ENCODE data around the gene LRRC32. TPM values are rescaled to one million over a fixed set of nuclear protein-coding genes. Genes with fewer than 3 reads are reported as not detected.

Gene LRRC32
- total and polyA plus RNA-seq, 2 experiments from 2014 or later, result 0.42 to 0.58 TPM

DNA sequence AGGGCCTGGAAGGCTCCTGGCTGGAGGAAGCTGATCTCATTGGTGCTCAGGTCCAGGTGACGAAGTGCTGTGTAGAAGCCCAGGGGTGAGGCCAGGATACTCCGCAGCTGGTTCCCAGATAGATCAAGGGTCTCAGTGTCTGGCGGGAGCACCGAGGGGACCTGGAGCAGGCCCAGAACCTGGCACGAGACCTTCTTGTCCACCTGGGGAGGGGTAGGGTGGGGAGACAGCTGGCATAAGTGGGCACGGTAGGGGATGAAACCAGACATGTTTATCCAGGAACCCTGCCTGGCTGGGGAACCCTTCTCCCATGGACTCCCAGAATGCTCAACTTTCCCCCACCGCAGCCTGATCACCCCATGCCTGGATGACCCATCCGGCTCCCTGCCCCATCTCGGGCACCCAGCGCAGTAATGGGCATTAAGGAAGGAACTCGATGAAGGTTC, 9.2 kb downstream of the LRRC32 start:
- H3K4me1 Mint-ChIP-seq, result peaks cover 18% of the 10 kb centered on the region
- Histone ChIP-seq H3K4me1 (ENCODE audit: insufficient read depth) (no peaks in the 10 kb centered on the region), H3K9me2 (ENCODE audit: insufficient read depth) (no peaks in the 10 kb centered on the region), H3F3A (replicated peaks; ENCODE audit: low read depth) (no peaks in the 10 kb centered on the region), H3K27me3 (ENCODE audit: insufficient read depth) (no peaks in the 10 kb centered on the region), H4K20me1 (replicated peaks; ENCODE audit: insufficient read depth) (no peaks in the 10 kb centered on the region), H3K79me2 (replicated peaks; ENCODE audit: insufficient read depth) (no peaks in the 10 kb centered on the region), H3K36me3 (ENCODE audit: insufficient read depth) (no peaks in the 10 kb centered on the region), H3K27ac (ENCODE audit: low read depth) (no peak overlapping the region), H2AFZ (no peak overlapping the region), H3K4me3 (no peak overlapping the region), H3K4me2 (no peak overlapping the region)
- TF ChIP-seq, protein P1, sequence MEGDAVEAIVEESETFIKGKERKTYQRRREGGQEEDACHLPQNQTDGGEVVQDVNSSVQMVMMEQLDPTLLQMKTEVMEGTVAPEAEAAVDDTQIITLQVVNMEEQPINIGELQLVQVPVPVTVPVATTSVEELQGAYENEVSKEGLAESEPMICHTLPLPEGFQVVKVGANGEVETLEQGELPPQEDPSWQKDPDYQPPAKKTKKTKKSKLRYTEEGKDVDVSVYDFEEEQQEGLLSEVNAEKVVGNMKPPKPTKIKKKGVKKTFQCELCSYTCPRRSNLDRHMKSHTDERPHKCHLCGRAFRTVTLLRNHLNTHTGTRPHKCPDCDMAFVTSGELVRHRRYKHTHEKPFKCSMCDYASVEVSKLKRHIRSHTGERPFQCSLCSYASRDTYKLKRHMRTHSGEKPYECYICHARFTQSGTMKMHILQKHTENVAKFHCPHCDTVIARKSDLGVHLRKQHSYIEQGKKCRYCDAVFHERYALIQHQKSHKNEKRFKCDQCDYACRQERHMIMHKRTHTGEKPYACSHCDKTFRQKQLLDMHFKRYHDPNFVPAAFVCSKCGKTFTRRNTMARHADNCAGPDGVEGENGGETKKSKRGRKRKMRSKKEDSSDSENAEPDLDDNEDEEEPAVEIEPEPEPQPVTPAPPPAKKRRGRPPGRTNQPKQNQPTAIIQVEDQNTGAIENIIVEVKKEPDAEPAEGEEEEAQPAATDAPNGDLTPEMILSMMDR (conservative IDR thresholded peaks at IDR 0.05; ENCODE audit: low read depth in 2 of 2), result no peak
- no peaks in the 10 kb centered on the region for H3K9me3 Mint-ChIP-seq
- ATAC-seq (no peak), DNase-seq (ENCODE audit: low spot score) (no peak)
- H3K4me3 Mint-ChIP-seq, result no peak overlapping the region
- no peaks in the 10 kb centered on the region for H3K36me3 Mint-ChIP-seq (ENCODE audit: low read depth)
- H3K27me3 Mint-ChIP-seq (ENCODE audit: insufficient read depth, low read depth, poor library complexity), result peaks cover 8% of the 10 kb centered on the region
- H3K27ac Mint-ChIP-seq, result no peak overlapping the region

- Mint-ChIP-seq H3K4me1 (peaks cover 18% of the 10 kb centered on the region), H3K36me3 (ENCODE audit: low read depth) (no peaks in the 10 kb centered on the region), H3K9me3 (no peaks in the 10 kb centered on the region), H3K27me3 (ENCODE audit: insufficient read depth, low read depth, poor library complexity) (peaks cover 8% of the 10 kb centered on the region), H3K27ac (no peak overlapping the region), H3K4me3 (no peak overlapping the region)
- DNase-seq (ENCODE audit: low spot score), result no peak
- Histone ChIP-seq H3K36me3 (ENCODE audit: insufficient read depth) (no peaks in the 10 kb centered on the region), H3K4me1 (ENCODE audit: insufficient read depth) (no peaks in the 10 kb centered on the region), H4K20me1 (replicated peaks; ENCODE audit: insufficient read depth) (no peaks in the 10 kb centered on the region), H2AFZ (no peak overlapping the region), H3K27me3 (ENCODE audit: insufficient read depth) (no peaks in the 10 kb centered on the region), H3F3A (replicated peaks; ENCODE audit: low read depth) (no peaks in the 10 kb centered on the region), H3K79me2 (replicated peaks; ENCODE audit: insufficient read depth) (no peaks in the 10 kb centered on the region), H3K4me2 (no peak overlapping the region), H3K27ac (ENCODE audit: low read depth) (no peak overlapping the region), H3K4me3 (no peak overlapping the region), H3K9me2 (ENCODE audit: insufficient read depth) (no peaks in the 10 kb centered on the region)
- no peak for ATAC-seq
- no peak for TF ChIP-seq CREB1 (CRISPR knock-in tag; IDR thresholded peaks at IDR 0.05; ENCODE audit: low read depth)
- no peak for TF ChIP-seq POLR2AphosphoS5 (IDR thresholded peaks at IDR 0.05; ENCODE audit: low read depth)
- no peak for TF ChIP-seq EZH2 (IDR thresholded peaks at IDR 0.05; ENCODE audit: low read depth, unreplicated experiment)
- TF ChIP-seq ZNF462 (CRISPR knock-in tag; IDR thresholded peaks at IDR 0.05), result no peak
- TF ChIP-seq JUNB (IDR thresholded peaks at IDR 0.05; ENCODE audit: unreplicated experiment), result no peak
- TF ChIP-seq, protein P2, sequence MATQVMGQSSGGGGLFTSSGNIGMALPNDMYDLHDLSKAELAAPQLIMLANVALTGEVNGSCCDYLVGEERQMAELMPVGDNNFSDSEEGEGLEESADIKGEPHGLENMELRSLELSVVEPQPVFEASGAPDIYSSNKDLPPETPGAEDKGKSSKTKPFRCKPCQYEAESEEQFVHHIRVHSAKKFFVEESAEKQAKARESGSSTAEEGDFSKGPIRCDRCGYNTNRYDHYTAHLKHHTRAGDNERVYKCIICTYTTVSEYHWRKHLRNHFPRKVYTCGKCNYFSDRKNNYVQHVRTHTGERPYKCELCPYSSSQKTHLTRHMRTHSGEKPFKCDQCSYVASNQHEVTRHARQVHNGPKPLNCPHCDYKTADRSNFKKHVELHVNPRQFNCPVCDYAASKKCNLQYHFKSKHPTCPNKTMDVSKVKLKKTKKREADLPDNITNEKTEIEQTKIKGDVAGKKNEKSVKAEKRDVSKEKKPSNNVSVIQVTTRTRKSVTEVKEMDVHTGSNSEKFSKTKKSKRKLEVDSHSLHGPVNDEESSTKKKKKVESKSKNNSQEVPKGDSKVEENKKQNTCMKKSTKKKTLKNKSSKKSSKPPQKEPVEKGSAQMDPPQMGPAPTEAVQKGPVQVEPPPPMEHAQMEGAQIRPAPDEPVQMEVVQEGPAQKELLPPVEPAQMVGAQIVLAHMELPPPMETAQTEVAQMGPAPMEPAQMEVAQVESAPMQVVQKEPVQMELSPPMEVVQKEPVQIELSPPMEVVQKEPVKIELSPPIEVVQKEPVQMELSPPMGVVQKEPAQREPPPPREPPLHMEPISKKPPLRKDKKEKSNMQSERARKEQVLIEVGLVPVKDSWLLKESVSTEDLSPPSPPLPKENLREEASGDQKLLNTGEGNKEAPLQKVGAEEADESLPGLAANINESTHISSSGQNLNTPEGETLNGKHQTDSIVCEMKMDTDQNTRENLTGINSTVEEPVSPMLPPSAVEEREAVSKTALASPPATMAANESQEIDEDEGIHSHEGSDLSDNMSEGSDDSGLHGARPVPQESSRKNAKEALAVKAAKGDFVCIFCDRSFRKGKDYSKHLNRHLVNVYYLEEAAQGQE (IDR thresholded peaks at IDR 0.05; ENCODE audit: unreplicated experiment), result no peak
- TF ChIP-seq, protein P3, sequence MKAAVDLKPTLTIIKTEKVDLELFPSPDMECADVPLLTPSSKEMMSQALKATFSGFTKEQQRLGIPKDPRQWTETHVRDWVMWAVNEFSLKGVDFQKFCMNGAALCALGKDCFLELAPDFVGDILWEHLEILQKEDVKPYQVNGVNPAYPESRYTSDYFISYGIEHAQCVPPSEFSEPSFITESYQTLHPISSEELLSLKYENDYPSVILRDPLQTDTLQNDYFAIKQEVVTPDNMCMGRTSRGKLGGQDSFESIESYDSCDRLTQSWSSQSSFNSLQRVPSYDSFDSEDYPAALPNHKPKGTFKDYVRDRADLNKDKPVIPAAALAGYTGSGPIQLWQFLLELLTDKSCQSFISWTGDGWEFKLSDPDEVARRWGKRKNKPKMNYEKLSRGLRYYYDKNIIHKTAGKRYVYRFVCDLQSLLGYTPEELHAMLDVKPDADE (IDR thresholded peaks at IDR 0.05), result no peak
Measured at GRCh38 chr11:76660533-76661305, 9.8 kb downstream of the LRRC32 start.
